Esophagus squamous epithelium (tissue), 5 donors: ENCODE data around the gene AFAP1L2. TPM values are rescaled to one million over a fixed set of nuclear protein-coding genes. Genes with fewer than 3 reads are reported as not detected.

Experiments used
- DNase-seq: peaks from one replicate; lab custom pipeline; 2025; lab: John Stamatoyannopoulos, UW
- H3K27ac ChIP-seq, 4 donors: fragments of 200-600 bp; sonication (generic); one replicate each; pipeline ENCODE4 v1.5.1; 2016 to 2019; ENCODE audit warnings: mild to moderate bottlenecking in 1 of 4
- H3K27me3 ChIP-seq, 4 donors: fragments of 200-600 bp; sonication (generic); 1 replicate in 3 of 4; 2 replicates in 1 of 4; pipeline versions ENCODE4 v1.5.1 to v1.6.0; 2017 to 2021; ENCODE audit warnings: antibody characterized with exemption in 1 of 4
- H3K36me3 ChIP-seq, 3 donors: fragments of 200-600 bp; sonication (generic); one replicate each; pipeline ENCODE4 v1.5.1; 2016 to 2019
- H3K4me1 ChIP-seq, 3 donors: fragments of 200-600 bp; sonication (generic); one replicate each; pipeline ENCODE4 v1.5.1; 2017 to 2019
- H3K4me3 ChIP-seq, 4 donors: fragments of 200-600 bp; sonication (generic); 1 replicate in 3 of 4; 2 replicates in 1 of 4; pipeline ENCODE4 v1.5.1; 2016 to 2019; ENCODE audit warnings: mild to moderate bottlenecking in 2 of 4, moderate library complexity in 1 of 4
- H3K9me3 ChIP-seq, 3 donors: fragments of 200-600 bp; sonication (generic); one replicate each; pipeline ENCODE4 v1.5.1; 2016 to 2019
- POLR2A ChIP-seq, 4 donors: fragments of 450-650 bp; IDR thresholded peaks; one replicate each; pipeline ENCODE4 v1.6.1; 2017; ENCODE audit warnings: antibody characterized with exemption in 4 of 4, mild to moderate bottlenecking in 4 of 4, moderate library complexity in 3 of 4
- WGBS, 2 donors: methylation state at CpG; one replicate each; pipeline ENCODE4 v1.1.5; 2018; 5-methylcytosine and 5-hydroxymethylcytosine counted together
- intact Hi-C: fragments of 100-400 bp; cut with DNase I; formaldehyde crosslinking; loops from one replicate; pipeline ENCODE4 v1.15.0; 2022
- total RNA-seq, 4 donors: library from RNA; depleted of rRNA; stranded (reverse); fragments of >200 nt; gene quantifications; one replicate each; pipeline ENCODE4 v1.1.0, GENCODE V29; 2016
- TF ChIP-seq, protein P1 (sequence below), 6 experiments: fragments of 450-650 bp in 4 of 6; fragments of 200-600 bp in 2 of 6; sonication (generic) in 2 of 6; IDR thresholded peaks; one replicate each; pipeline ENCODE4 v1.5.1; 2016 to 2019; ENCODE audit warnings: antibody characterized with exemption in 6 of 6, mild to moderate bottlenecking in 4 of 6, moderate library complexity in 4 of 6
- donor health status: DM: yes; HTN: yes; CAD: no.

AFAP1L2 gene
- total RNA-seq, 4 donors from 2014 or later, result 9.8 to 15.5 (median 11.8) TPM

DNA sequence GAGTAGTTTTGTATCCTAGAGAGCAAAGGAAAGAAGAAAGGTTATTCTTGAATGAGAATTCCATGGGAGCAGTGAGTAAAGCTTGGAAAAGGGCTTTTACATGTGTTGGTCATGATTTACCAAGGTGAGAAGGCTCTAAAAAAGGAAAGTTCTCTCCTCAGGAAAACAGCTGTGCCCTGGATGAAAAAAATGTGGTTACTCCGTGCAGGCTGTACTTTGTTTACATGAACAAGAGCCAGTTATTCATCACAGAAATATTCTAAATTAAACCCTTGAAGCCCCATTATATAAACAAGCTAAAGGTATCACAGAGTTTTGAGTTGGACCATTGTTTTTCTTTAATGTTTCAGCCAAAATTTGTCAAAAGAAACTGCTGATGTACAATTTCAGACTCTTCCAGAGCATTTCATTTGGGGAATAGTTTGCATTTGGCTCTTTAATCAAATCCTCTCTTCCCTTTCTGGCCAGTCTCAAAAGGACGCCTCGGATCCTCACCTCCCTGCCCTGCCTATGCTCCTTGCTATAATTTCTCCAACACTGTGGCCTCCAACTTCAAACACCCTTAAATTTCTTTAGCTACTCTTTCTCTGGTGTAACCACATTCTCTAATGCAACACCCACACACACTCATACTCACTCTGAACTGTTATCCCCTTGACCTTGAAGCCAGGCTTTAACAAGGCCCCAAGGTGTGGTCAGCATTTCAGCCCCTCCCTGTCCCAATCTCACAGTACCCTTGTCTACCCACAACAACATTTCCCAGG lies 47.4 kb downstream of the AFAP1L2 start:
- DNase-seq, result no peak
- Histone ChIP-seq H3K36me3 (no peaks in the 10 kb centered on the region), H3K27me3 (no peaks in the 10 kb centered on the region), H3K27ac (peak overlapping the region in 2 of 4 donors; percentile 36 to 52), H3K4me1 (peaks cover 7 to 30% (median 15%) of the 10 kb centered on the region in 3 donors), H3K4me3 (no peak overlapping the region), H3K9me3 (no peaks in the 10 kb centered on the region)
- no peak for TF ChIP-seq POLR2A (IDR thresholded peaks at IDR 0.05)
- intact Hi-C loops, result no loop called here
- WGBS, 2 donors, result 9 to 18% methylated on average over 3 of the region's 3 CpGs

DNA sequence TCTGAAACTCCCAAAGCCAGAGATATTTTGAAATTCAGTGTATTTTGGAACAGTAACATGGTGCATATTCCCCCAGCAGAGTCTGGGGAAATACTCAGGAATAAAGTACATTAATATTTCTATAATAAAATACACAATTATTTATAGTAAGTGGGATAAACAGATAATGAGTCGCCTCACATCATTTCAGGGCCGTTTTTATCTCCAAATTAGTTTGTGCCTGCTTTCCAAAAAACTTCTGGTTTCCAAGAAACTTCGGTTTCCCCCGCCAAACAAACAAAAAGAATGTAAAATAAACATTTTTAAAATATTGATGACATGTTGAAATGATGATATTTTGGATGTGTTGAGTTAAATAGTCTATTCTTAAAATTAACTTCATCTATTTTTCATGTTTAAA lies 48.2 kb downstream of the AFAP1L2 start:
- TF ChIP-seq, protein P1, sequence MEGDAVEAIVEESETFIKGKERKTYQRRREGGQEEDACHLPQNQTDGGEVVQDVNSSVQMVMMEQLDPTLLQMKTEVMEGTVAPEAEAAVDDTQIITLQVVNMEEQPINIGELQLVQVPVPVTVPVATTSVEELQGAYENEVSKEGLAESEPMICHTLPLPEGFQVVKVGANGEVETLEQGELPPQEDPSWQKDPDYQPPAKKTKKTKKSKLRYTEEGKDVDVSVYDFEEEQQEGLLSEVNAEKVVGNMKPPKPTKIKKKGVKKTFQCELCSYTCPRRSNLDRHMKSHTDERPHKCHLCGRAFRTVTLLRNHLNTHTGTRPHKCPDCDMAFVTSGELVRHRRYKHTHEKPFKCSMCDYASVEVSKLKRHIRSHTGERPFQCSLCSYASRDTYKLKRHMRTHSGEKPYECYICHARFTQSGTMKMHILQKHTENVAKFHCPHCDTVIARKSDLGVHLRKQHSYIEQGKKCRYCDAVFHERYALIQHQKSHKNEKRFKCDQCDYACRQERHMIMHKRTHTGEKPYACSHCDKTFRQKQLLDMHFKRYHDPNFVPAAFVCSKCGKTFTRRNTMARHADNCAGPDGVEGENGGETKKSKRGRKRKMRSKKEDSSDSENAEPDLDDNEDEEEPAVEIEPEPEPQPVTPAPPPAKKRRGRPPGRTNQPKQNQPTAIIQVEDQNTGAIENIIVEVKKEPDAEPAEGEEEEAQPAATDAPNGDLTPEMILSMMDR (IDR thresholded peaks at IDR 0.05), result no peak
- DNase-seq, result no peak
- intact Hi-C loops, result no loop called here

DNA sequence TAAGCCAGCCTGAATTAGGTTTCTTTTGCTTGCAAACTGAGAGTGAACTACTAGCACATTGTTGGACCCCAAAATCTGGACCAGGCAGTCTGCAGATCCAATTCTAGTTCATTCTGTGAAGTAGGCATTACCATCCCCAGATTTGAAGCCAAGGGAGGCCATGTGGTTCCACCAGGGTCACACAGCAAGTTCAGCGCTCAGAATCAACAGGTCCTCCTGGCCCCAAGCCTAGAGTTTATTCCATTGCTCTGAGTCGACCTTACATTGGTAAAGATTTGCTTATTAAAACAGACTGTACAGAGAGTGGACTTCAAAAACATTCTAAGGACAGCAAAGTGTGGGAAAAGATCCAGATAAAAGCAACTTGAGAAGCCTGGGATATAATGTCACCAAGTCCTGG lies 50.9 kb downstream of the AFAP1L2 start:
- Histone ChIP-seq H3K27me3 (no peaks in the 10 kb centered on the region), H3K4me3 (no peak overlapping the region), H3K27ac (no peak overlapping the region), H3K4me1 (peaks cover 16 to 52% (median 24%) of the 10 kb centered on the region in 3 donors), H3K36me3 (no peaks in the 10 kb centered on the region), H3K9me3 (no peaks in the 10 kb centered on the region)
- no peak for TF ChIP-seq POLR2A (IDR thresholded peaks at IDR 0.05)
- TF ChIP-seq, protein P1 (IDR thresholded peaks at IDR 0.05), result no peak
- no peak for DNase-seq
- WGBS, 2 donors, result 50 to 64% methylated on average over 2 of the region's 2 CpGs
- intact Hi-C loops, result no loop called here

More for the DNA sequence above, 48.2 kb downstream of the AFAP1L2 start:
- Histone ChIP-seq H3K9me3 (no peaks in the 10 kb centered on the region), H3K36me3 (no peaks in the 10 kb centered on the region), H3K27ac (no peak overlapping the region), H3K4me3 (no peak overlapping the region), H3K4me1 (peaks cover 7 to 34% (median 15%) of the 10 kb centered on the region in 3 donors), H3K27me3 (no peaks in the 10 kb centered on the region)
- 45 to 59% methylated on average over 4 of the region's 4 CpGs for WGBS, 2 donors

DNA sequence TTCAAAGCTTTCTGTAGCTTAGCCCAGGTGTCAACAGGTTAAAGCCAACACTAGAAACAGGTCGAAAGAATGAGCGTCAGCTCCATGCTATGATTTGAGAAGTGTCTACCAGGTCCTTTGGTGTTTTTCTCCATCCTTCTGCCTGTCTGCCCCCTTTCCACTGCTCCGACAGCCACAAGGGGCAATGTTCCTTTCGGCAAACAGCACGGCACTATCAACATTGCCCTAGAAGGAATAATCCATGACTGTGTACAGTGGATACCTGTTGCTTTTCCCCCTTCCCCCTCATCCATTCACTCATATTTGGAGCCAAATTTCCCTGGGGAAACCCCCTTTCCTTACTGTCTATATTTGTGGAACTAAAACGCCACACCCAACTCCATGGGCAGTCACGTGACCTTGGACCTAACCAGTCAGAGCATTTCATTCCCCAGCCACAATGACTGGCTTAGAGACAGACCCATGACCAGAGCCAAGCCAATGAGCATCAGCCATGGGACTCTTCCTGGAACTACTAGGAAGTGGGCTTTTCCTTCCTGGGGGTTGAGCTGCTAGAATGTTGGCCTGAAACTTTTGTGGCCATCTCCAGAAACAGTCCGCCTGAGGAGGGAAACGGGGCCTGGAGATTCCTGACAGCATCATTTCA lies 51.5 kb downstream of the AFAP1L2 start:
- no peak overlapping the region for H3K27ac ChIP-seq
- DNase-seq, result no peak
- H3K4me1 ChIP-seq, result peaks cover 16 to 46% (median 22%) of the 10 kb centered on the region in 3 donors
- no peaks in the 10 kb centered on the region for H3K9me3 ChIP-seq
- H3K27me3 ChIP-seq, result no peaks in the 10 kb centered on the region
- H3K36me3 ChIP-seq, result no peaks in the 10 kb centered on the region
- H3K4me3 ChIP-seq, result no peak overlapping the region
- no peak for TF ChIP-seq POLR2A (IDR thresholded peaks at IDR 0.05)
- TF ChIP-seq, protein P1 (IDR thresholded peaks at IDR 0.05), result no peak
- intact Hi-C loops, result no loop called here
- 95 to 96% methylated on average over 7 to 9 of the region's 9 CpGs for WGBS, 2 donors

DNA sequence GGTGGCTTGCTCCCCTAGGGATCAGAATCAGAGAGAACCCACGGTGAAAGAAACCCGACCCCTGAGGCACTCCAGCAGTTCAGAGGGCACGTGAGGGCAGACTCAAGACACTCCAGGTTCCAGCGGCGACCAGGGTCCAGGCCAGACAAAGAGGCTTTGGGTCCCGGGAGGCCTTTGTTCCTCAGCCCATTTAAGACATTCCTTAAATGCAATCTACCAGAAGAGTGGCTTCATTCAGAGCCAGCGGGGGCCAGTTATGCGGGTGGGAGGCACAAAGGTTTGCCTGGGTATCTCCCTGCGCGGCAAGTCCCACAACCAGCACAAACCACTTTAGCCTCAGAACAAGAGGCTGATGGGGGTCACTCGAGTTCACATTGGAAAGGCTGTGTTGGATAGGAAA lies 53.6 kb downstream of the AFAP1L2 start:
- TF ChIP-seq POLR2A (IDR thresholded peaks at IDR 0.05), result no peak
- TF ChIP-seq, protein P1 (IDR thresholded peaks at IDR 0.05), result no peak
- no peak for DNase-seq
- intact Hi-C loops, result no loop called here
- Histone ChIP-seq H3K36me3 (no peaks in the 10 kb centered on the region), H3K9me3 (no peaks in the 10 kb centered on the region), H3K4me1 (peaks cover 9 to 25% (median 9%) of the 10 kb centered on the region in 3 donors), H3K27ac (peak overlapping the region in 3 of 4 donors; percentile 40 to 57 (median 47)), H3K27me3 (no peaks in the 10 kb centered on the region), H3K4me3 (no peak overlapping the region)
- 86 to 89% methylated on average over 5 to 10 of the region's 11 CpGs for WGBS, 2 donors
